ENCODE measurements around the gene C1QTNF6. TPM values are rescaled to one million over a fixed set of nuclear protein-coding genes. Genes with fewer than 3 reads are reported as not detected.

C1QTNF6 gene
- total and polyA plus RNA-seq, 2 of the 8 experiments (the other 6 are each of a cell fraction or from before 2014, with no cell fraction given) = 3.1 to 6.5 TPM

DNA sequence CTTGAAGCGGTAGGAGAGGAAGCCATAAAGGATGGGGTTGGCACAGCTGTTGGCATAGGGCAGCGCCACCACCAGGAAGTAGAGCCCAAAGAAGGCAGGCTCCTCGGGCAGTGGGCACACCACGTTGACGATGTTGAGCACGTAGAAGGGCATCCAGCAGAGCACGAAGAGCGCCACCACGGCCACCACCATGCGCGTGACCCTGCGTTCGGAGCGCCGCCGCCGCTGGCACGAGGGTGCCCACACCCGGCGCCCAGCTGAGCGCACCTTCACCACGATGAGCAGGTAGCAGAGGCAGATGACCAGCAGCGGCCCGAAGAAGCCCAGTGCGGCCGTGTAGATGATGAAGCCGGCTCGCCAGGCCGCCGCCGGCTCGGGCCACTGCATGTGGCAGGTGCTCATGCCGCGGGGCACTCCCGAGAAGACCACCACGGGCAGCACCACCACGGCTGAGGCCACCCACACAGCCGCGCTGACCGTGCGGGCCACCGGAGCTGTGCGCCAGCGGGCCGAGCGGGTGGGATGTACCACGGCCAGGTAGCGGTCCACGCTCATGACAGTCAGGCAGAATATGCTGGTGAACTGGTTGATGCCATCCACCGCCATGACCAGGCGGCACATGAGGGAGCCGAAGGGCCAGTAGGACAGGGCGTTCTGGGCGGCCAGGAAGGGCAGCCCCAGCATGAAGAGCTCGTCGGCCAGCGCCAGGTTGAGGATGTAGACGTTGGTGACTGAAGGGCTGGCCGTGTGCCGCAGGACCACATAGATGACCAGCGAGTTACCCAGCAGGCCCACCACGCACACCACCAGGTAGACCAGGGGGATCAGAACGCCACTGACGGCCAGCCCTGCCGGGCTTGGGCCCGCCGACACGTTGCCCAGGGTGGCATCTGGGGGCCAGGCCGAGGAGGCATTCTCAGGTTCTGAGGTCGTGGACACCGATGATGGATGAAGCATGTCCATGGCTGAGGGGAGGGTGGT lies 19.1 kb upstream of the C1QTNF6 start:
- Histone ChIP-seq H2BK12ac (ENCODE audit: low read depth, low read length) (no peak overlapping the region), H2AFZ (ENCODE audit: low read length) (no peak overlapping the region), H3K79me1 (ENCODE audit: low read depth, low read length) (no peaks in the 10 kb centered on the region), H4K20me1 (replicated peaks in 1 of 2; ENCODE audit: control insufficient read depth in 1 of 2, insufficient read depth in 2 of 2, low read length in 2 of 2) (no peaks in the 10 kb centered on the region), H3K79me2 (ENCODE audit: control insufficient read depth in 1 of 2, insufficient read depth in 2 of 2, low read length in 2 of 2) (no peaks in the 10 kb centered on the region), H2AK5ac (ENCODE audit: low read depth, low read length) (no peak overlapping the region), H3K4me1 (replicated peaks in 1 of 4; ENCODE audit: control insufficient read depth in 3 of 4, insufficient read depth in 4 of 4, low read length in 3 of 4) (peaks cover 0 to 4% (median 2%) of the 10 kb centered on the region in 4 experiments; a peak in 6 of 7 replicates), H4K5ac (ENCODE audit: insufficient read length, low read depth, low read length) (no peak overlapping the region), H3K4me2 (ENCODE audit: insufficient read depth in 1 of 2, low read depth in 2 of 2, low read length in 2 of 2) (no peak overlapping the region), H4K8ac (ENCODE audit: extremely low read depth, insufficient read depth, low read length) (no peak overlapping the region), H4K91ac (replicated peaks; ENCODE audit: insufficient read length, low read length) (no peak overlapping the region), H3K4ac (replicated peaks; ENCODE audit: insufficient read length, low read depth, low read length) (no peak overlapping the region), H3K56ac (replicated peaks; ENCODE audit: insufficient read length, low read depth, low read length) (no peak overlapping the region), H2BK20ac (ENCODE audit: low read length) (no peak overlapping the region), H3K23me2 (ENCODE audit: low read depth, low read length) (peaks cover 1% of the 10 kb centered on the region; the same call in 1 of the 2 replicates), H3K23ac (ENCODE audit: insufficient read length) (no peak overlapping the region), H3K14ac (ENCODE audit: insufficient read length) (no peak overlapping the region), H3K9ac (replicated peaks in 1 of 4; ENCODE audit: extremely low read depth in 1 of 4, low read depth in 3 of 4, low read length in 3 of 4) (no peak overlapping the region), H3K27ac (ENCODE audit: low read depth, low read length) (no peak overlapping the region), H3K36me3 (ENCODE audit: control insufficient read depth in 2 of 4, insufficient read depth in 4 of 4, low read length in 3 of 4) (no peaks in the 10 kb centered on the region), H3K9me3 (ENCODE audit: insufficient read depth in 2 of 2, low read depth in 1 of 2, low read length in 1 of 2) (no peaks in the 10 kb centered on the region), H3K27me3 (replicated peaks in 1 of 4; ENCODE audit: control insufficient read depth in 3 of 4, extremely low read depth in 1 of 4, insufficient read depth in 3 of 4, low read length in 3 of 4) (no peaks in the 10 kb centered on the region; a peak in 1 of 7 replicates), H2BK120ac (replicated peaks; ENCODE audit: low read depth, low read length) (no peak overlapping the region), H2BK5ac (ENCODE audit: low read depth, low read length) (no peak overlapping the region), H3K18ac (ENCODE audit: extremely low read depth, low read length) (no peak overlapping the region), H2BK15ac (ENCODE audit: low read length) (no peak overlapping the region), H3K4me3 (ENCODE audit: extremely low read depth in 1 of 4, insufficient read depth in 2 of 4, low read depth in 3 of 4, low read length in 4 of 4) (no peak overlapping the region)
- 91% methylated on average over 69 of the region's 71 CpGs; no CpG with 5 or more reads in 1 of the 2 experiments for WGBS, 2 experiments (ENCODE audit: extremely low coverage in 1 of 2, insufficient coverage in 1 of 2, insufficient read length in 1 of 2, insufficient replicate concordance in 2 of 2, low coverage in 1 of 2, low lambda C conversion rate in 2 of 2, missing lambda C conversion rate in 1 of 2)
- POLR2A ChIA-PET (ENCODE audit: partially characterized antibody) = interaction anchor here (1.2 to 1.3 kb wide), 2 partner anchors 10 to 58 kb away, joined by 3 to 4 read pairs; no protein-coding TSS in a partner anchor
- CTCF ChIA-PET (ENCODE audit: partially characterized antibody) = interaction anchor here (0.6 to 2.4 kb wide), 3 partner anchors 52 to 275 kb away, joined by 4 to 7 read pairs (median 4); no protein-coding TSS in a partner anchor
- no peak for DNase-seq (ENCODE audit: low read depth in 1 of 2, low spot score in 2 of 2)
- FAIRE-seq = no peak
- TF ChIP-seq SP4 (IDR thresholded peaks at IDR 0.05; ENCODE audit: low read length) (no peak), CHD1 (IDR thresholded peaks at IDR 0.05; ENCODE audit: low read depth, low read length) (no peak), RNF2 (IDR thresholded peaks at IDR 0.05; ENCODE audit: borderline replicate concordance, low read depth, low read length, missing control alignments, poor library complexity, severe bottlenecking) (no peak), SIN3A (conservative IDR thresholded peaks at IDR 0.05 in 1 of 2, IDR thresholded peaks at IDR 0.05 in 1 of 2; ENCODE audit: low read depth in 1 of 2, low read length in 2 of 2) (no peak), TEAD4 (IDR thresholded peaks at IDR 0.05; ENCODE audit: low read depth, low read length) (no peak), BACH1 (IDR thresholded peaks at IDR 0.05; ENCODE audit: low read length) (no peak), SP2 (IDR thresholded peaks at IDR 0.05; ENCODE audit: low read length) (no peak), POLR2A (IDR thresholded peaks at IDR 0.05; ENCODE audit: control extremely low read depth in 1 of 2, low read depth in 2 of 2, low read length in 2 of 2) (no peak)
- TF ChIP-seq, protein P1, sequence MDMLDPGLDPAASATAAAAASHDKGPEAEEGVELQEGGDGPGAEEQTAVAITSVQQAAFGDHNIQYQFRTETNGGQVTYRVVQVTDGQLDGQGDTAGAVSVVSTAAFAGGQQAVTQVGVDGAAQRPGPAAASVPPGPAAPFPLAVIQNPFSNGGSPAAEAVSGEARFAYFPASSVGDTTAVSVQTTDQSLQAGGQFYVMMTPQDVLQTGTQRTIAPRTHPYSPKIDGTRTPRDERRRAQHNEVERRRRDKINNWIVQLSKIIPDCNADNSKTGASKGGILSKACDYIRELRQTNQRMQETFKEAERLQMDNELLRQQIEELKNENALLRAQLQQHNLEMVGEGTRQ (IDR thresholded peaks at IDR 0.05; ENCODE audit: low read length) = no peak
- TF ChIP-seq, protein P2, sequence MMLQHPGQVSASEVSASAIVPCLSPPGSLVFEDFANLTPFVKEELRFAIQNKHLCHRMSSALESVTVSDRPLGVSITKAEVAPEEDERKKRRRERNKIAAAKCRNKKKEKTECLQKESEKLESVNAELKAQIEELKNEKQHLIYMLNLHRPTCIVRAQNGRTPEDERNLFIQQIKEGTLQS (IDR thresholded peaks at IDR 0.05; ENCODE audit: insufficient read depth, low read depth, low read length) = no peak

Data from H1 (cell line).